GM19395 (cell line): ENCODE measurements around the gene MEX3D.

Source experiments
- ATAC-seq: cut with Tn5 transposase; IDR thresholded peaks from one replicate; pipeline ENCODE4 v1.9.1; 2021; ENCODE audit warnings: mild to moderate bottlenecking, moderate library complexity; ENCODE audit not compliant: unreplicated experiment

Gene MEX3D

GRCh38 chr19:1568320-1569019 is at the start of gene MEX3D:
TSS of gene MEX3D (minus strand) at chr19:1568325. CDS start at chr19:1568058, 267 bp downstream.
- no peak for ATAC-seq

DNA sequence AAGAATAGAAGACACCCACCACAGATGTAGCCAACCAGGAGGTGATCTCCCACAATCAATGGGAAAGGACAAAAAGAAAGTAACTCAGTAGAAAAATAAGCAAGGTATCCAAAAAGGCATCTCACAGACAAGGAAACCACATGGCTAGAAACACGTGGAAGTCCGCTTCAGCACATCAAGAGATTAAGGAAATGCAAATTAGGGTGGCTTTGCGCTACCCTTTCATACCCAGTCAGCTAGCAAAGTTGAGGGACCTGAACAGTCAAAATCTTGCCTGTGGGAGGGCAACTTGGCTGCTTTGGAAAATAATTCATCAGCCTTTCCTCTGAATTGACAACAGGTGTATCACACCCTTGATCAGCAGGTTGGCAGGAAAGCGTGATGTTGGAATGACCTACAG is 48.8 kb upstream of the MEX3D start:
- ATAC-seq = no peak

DNA sequence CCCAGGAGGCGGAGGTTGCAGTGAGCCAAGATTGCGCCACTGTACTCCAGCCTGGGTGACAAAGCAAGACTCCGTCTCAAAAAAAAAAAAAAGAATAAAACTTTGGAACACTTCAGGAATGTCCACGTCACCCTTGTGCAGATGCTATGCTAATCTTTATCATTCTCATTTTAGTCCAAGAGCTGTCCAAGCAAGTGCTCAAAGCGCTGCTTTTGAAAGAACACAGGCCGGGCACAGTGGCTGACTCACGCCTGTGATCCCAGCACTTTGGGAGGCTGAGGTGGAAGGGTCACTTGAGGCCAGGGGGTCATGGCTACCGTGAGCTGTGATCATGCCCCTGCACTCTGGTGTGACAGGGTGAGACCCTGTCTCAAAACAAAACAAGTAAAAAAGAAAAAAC is 48.3 kb upstream of the MEX3D start:
- ATAC-seq = no peak

- ATAC-seq = no peak
Measured at GRCh38 chr19:1615156-1615765, 47.1 kb upstream of the MEX3D start.

- no peak for ATAC-seq
Measured at GRCh38 chr19:1613808-1614570, 45.9 kb upstream of the MEX3D start.

DNA sequence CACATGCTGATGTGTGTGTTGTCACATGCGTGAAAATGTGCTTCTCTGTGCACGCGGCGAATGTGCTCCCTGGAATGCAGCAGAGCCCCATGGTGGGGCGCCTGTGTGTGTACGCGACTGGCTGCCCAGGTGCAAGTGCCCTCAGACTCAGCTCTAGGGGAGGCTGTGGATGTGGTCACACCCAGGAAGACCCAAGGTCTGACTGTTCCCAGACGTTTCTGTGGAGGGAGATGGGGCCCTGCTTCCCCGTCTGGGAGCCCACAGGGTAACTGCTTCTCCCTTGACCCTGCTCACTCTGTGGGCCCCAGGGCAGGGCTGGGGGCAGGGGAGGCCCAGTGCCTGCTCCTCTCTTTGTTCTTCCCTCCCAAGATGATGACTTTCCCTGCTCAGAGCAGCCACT is 45.0 kb upstream of the MEX3D start:
- ATAC-seq = no peak

DNA sequence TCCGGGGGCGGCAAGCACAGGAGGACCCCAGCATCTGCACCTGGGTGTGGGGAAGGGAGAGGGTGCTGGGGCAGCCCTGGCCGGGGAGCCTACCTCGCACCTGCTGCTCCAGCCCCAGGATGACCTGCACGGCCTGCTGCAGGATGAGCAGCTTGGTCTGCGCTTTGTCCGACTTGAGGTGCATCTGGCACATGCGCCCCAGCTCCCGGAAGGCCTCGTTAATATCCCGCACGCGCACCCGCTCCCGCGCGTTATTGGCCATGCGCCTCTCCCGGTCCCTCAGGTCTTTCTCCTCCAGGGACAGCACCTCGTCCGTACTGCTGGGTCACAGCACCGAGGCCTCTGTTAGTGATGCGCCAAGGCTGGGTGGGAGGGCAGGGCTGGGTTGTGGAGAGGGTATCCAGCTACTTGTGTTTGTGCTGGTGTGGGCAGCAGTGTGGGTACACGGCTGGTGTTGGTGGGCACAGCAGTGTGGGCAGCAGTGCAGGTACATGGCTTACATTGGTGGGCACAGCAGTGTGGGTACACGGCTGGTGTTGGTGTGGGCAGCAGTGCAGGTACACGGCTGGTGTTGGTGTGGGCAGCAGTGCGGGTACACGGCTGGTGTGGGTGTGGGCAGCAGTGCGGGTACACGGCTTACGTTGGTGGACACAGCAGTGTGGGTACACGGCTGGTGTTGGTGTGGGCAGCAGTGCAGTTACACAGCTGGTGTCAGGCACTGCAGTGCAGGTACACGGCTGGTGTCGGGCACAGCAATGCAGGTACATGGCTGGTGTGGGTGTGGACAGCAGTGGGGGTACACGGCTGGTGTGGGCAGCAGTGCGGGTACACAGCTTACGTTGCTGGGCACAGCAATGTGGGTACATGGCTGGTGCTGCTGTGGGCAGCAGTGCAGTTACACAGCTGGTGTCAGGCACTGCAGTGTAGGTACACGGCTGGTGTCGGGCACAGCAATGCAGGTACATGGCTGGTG is 44.3 kb upstream of the MEX3D start:
- ATAC-seq = no peak

GRCh38 chr19:1611353-1611752 is 43.2 kb upstream of the MEX3D start:
- ATAC-seq = no peak

- no peak for ATAC-seq
Measured at GRCh38 chr19:1610579-1610978, 42.5 kb upstream of the MEX3D start.

DNA sequence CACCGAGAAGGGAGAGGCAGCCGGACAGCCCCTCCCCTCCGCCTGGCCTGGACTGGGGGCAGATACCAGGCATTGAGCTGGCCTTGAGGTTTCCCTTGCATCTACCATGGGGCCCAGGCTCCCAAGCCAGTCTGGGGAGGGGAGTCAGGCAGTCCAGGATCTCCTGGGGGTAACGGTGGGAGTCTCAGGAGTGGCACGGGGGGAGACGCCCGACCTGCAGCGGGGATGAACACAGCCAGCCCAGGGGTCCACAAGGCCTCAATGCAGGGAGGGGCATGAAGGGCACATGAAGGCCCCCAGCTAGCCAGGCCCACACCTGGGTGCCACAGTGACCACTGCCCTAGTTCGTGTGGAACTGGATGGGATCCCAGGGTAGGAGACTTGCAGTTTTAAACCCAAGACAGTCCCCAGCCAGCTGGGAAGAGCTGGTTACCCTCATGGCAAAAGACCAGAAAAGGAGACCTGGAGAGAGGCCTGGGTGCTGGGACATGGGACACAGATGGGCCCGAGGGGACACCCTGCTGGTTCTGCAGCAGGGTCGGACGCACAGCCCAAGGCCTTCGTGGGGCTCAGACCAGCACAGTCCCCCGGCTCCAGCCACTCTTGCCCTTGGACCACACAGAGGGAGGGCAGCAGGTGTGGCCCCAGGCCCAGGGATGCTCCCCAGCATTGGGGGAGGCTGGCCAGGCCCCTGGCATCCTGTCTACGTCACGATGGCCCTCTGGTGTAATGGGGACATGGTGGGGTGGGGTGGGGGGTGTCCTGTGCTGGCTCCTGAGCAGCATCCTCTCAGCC is 41.8 kb upstream of the MEX3D start:
- ATAC-seq = no peak

- no peak for ATAC-seq
Measured at GRCh38 chr19:1609103-1609396, 40.9 kb upstream of the MEX3D start.

DNA sequence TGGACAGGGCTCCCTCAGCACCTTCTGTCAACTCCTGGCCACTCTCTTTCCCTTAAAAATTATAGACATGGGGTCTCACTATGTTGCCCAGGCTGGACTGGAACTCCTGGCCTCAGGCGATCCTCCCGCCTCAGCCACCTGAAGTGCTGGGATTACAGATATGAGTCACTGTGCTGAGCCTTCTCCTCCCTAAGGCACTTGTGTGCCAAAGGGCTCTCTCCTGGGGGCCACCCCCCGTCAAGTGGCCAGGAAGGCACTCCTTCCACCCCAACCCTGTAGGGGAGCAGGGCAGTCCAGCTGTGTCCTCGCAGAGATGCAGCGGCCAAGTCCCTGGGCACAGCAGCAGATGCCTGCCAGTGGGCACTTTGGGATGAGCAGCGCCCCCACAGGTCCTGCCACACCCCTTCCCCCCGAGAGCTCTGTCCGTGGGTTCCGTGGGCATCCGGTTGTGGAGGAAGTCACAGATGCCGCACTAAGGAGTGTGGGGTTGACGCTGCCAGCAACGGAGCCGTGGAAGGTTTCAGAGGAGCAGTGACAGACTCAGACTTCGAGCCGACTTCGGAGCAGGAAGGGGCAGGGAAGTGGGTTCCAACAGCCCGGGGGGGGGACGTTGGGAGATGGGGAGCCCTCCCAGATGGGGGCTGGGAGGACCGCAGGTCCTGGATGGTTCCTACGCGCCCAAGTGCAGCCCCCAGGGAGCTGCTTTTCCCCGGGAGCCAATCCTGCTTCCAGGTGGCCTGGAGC is 40.4 kb upstream of the MEX3D start:
- no peak for ATAC-seq

DNA sequence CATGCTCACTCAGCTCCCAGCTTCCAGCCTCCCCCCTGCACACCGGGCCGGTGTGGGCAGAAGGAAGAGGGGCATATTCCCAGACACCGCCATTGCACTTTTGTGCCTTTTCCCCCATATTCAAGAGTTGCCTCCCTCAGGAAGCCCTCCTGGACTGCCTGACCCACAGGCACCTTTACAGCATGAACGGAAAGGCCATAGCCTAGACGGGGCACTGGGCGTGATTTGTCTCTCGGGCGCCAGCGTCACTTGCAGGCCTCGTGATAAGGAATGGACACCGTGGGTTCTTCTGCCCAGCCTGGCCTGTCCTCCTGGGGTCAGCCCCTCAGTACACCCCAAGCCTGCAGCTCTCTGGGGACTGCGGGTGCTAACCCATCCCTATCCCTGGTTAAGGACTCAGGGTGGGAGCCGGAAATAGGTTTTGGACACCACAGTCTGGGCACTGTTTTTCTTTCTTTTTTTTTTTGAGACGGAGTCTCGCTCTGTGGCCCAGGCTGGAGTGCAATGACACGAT is 38.1 kb upstream of the MEX3D start:
- ATAC-seq = no peak

DNA sequence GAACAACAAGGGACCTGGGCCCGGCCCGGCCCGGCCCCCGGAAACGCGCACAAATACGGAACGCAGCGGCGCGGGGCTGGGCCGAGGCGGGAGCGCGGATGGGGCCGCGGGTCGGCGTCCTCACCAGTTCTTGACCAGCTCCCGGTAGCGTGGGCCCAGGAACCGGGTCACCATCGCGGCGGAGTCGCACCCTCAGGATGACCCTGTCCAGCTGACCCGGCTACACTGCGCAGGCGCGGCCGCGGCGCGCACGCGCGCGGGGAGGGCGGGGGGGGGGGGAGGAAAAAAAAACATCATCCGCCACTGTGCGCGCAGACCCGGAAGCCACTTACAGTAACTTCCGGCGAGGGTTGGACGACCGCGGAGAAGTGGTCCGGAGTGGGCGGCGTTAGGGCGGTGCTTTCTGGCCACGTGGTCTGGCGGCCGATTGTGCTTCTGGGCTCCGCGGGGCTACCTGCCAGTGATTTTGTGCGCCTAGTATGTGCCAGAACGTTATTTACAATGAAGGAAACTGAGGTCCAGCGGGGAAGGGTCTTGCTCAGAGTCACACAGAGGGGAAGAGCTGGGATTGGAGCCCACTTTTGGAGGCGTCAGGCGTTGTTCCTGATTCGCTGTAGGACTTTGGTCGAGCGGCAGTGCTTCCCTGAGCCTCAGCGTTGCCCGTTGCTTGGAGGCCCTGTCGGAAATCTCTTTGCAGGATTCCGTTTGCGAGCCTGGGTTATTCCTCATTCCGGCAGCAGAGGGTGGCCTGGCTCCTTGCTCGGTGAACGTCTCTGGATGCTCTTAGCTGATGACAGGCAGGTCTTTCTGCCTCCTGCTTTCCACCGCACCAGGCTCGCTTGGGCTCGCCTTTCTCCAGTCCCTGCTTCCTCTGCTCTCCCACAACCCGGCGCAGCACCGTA is 37.4 kb upstream of the MEX3D start, which contains the start of gene UQCR11:
TSS of gene UQCR11 (minus strand) at position 227 of the 902 bp plus-strand sequence. CDS start at position 174, 53 bp downstream.
- peak; percentile 81 for ATAC-seq

- no peak for ATAC-seq
Measured at GRCh38 chr19:1602091-1602707, 34.1 kb upstream of the MEX3D start.

DNA sequence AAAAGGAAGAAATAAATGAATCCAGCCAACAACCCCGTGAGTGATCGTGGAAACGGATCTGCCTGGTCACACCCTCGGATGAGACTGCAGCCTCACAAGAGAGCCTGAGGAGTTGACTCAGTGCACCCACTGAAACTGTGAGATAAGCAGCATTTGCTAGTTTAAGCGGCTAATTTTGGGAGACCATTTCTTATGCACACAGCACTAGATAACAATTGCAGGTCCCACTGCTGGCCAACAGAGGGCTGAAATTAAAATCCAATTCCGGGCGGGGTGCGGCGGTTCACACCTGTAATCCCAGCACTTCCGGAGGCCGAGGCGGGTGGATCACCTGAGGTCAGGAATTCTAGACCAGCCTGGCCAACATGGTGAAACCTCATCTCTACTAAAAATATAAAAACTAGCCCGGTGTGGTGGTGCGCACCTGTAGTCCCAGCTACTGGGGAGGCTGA is 33.5 kb upstream of the MEX3D start:
- no peak for ATAC-seq

GRCh38 chr19:1599460-1599846 is 31.3 kb upstream of the MEX3D start:
- ATAC-seq = no peak
